CD14-positive monocyte (primary cell): Measurements from ENCODE around the gene LENG1. TPM values are rescaled to one million over a fixed set of nuclear protein-coding genes. Genes with fewer than 3 reads are reported as not detected.

Experiments used
- DNase-seq, 3 donors: peaks; one replicate each; pipeline ENCODE4 v3.0.0-alpha.2; 2011 to 2022
- H2AFZ ChIP-seq: 2 replicates; pipeline ENCODE4 v1.6.0; 2012; ENCODE audit warnings: mild to moderate bottlenecking, low read depth, low read length, inconsistent platforms; ENCODE audit not compliant: insufficient read depth, poor library complexity, severe bottlenecking
- H3K27ac ChIP-seq, 2 donors: 1 replicate in 1 of 2; 2 replicates in 1 of 2; pipeline ENCODE4 v1.5.1; 2012 to 2013; ENCODE audit warnings: low read length in 2 of 2, control low read depth in 1 of 2, inconsistent platforms in 1 of 2, low read depth in 1 of 2, mild to moderate bottlenecking in 1 of 2
- H3K27me3 ChIP-seq, 2 donors: one replicate each; pipeline versions ENCODE4 v1.6.0 to v1.6.1; 2011 to 2013; ENCODE audit warnings: low read length in 2 of 2; ENCODE audit not compliant: control insufficient read depth in 2 of 2, insufficient read depth in 2 of 2
- H3K36me3 ChIP-seq, 2 donors: replicated peaks in 1 of 2; 1 replicate in 1 of 2; 2 replicates in 1 of 2; pipeline versions ENCODE4 v1.5.1 to v1.6.1; 2012 to 2013; ENCODE audit warnings: low read length in 2 of 2, control low read depth in 1 of 2, inconsistent platforms in 1 of 2, mild to moderate bottlenecking in 1 of 2; ENCODE audit not compliant: insufficient read depth in 2 of 2, control insufficient read depth in 1 of 2
- H3K4me1 ChIP-seq, 2 donors: 1 replicate in 1 of 2; 2 replicates in 1 of 2; pipeline versions ENCODE4 v1.5.1 to v1.6.1; 2012 to 2013; ENCODE audit warnings: low read length in 2 of 2, control low read depth in 1 of 2, inconsistent platforms in 1 of 2, mild to moderate bottlenecking in 1 of 2, moderate library complexity in 1 of 2; ENCODE audit not compliant: insufficient read depth in 2 of 2, control insufficient read depth in 1 of 2
- H3K4me2 ChIP-seq: replicated peaks from 2 replicates; pipeline ENCODE3; 2012; ENCODE audit warnings: low read length, moderate library complexity, mild to moderate bottlenecking; ENCODE audit not compliant: poor library complexity, severe bottlenecking; ENCODE audit errors: extremely low read depth
- H3K4me3 ChIP-seq, 3 experiments: fragments of 200-600 bp in 1 of 3; sonication (generic) in 1 of 3; replicated peaks in 1 of 3; 1 replicate in 2 of 3; 2 replicates in 1 of 3; pipeline ENCODE4 v1.5.1; 2011 to 2013; ENCODE audit warnings: low read length in 3 of 3, mild to moderate bottlenecking in 3 of 3, control low read depth in 2 of 3, low read depth in 2 of 3, inconsistent platforms in 1 of 3, moderate library complexity in 1 of 3
- H3K79me2 ChIP-seq: 2 replicates; pipeline ENCODE4 v1.6.0; 2012; ENCODE audit warnings: mild to moderate bottlenecking, control low read depth, inconsistent platforms, low read length, moderate library complexity; ENCODE audit not compliant: insufficient read depth
- H3K9ac ChIP-seq: 2 replicates; pipeline ENCODE4 v1.6.0; 2017; ENCODE audit warnings: low read length, mild to moderate bottlenecking; ENCODE audit not compliant: insufficient read depth, poor library complexity, severe bottlenecking
- H3K9me3 ChIP-seq, 2 donors: replicated peaks in 1 of 2; 1 replicate in 1 of 2; 2 replicates in 1 of 2; pipeline versions ENCODE4 v1.5.1 to v1.6.1; 2012 to 2013; ENCODE audit warnings: low read length in 2 of 2, control low read depth in 1 of 2; ENCODE audit not compliant: control insufficient read depth in 1 of 2, insufficient read depth in 1 of 2
- H4K20me1 ChIP-seq: 2 replicates; pipeline ENCODE4 v1.6.0; 2012; ENCODE audit warnings: mild to moderate bottlenecking, low read length, control low read depth, moderate library complexity; ENCODE audit not compliant: insufficient read depth
- H3K27ac Mint-ChIP-seq, 7 donors: one replicate each; pipeline ENCODE4 v1.8.0; 2020; ENCODE audit warnings: mild to moderate bottlenecking in 7 of 7, mixed read lengths in 7 of 7, moderate library complexity in 6 of 7, inconsistent platforms in 2 of 7
- H3K27me3 Mint-ChIP-seq, 3 donors: one replicate each; pipeline ENCODE4 v1.8.0; 2021 to 2022; ENCODE audit warnings: low read depth in 3 of 3, mild to moderate bottlenecking in 3 of 3, mixed read lengths in 3 of 3, moderate library complexity in 3 of 3, inconsistent platforms in 1 of 3
- H3K36me3 Mint-ChIP-seq, 2 donors: one replicate each; pipeline ENCODE4 v1.8.0; 2020; ENCODE audit warnings: mixed read lengths in 2 of 2, inconsistent platforms in 1 of 2, mild to moderate bottlenecking in 1 of 2
- H3K4me1 Mint-ChIP-seq: one replicate; pipeline ENCODE4 v1.8.0; 2020; ENCODE audit warnings: mild to moderate bottlenecking, mixed read lengths
- H3K4me3 Mint-ChIP-seq, 2 donors: one replicate each; pipeline ENCODE4 v1.8.0; 2020; ENCODE audit warnings: mild to moderate bottlenecking in 2 of 2, mixed read lengths in 2 of 2, moderate library complexity in 1 of 2
- H3K9me3 Mint-ChIP-seq, 7 donors: one replicate each; pipeline ENCODE4 v1.8.0; 2020 to 2022; ENCODE audit warnings: mixed read lengths in 7 of 7, mild to moderate bottlenecking in 6 of 7, moderate library complexity in 6 of 7, inconsistent platforms in 2 of 7
- WGBS: methylation state at CpG from one replicate; pipeline ENCODE4 v1.1.5; 2013; ENCODE audit warnings: missing lambda C conversion rate; ENCODE audit not compliant: insufficient coverage; 5-methylcytosine and 5-hydroxymethylcytosine counted together
- intact Hi-C, 2 donors: fragments of 100-400 bp; cut with micrococcal nuclease; formaldehyde crosslinking; loops; one replicate each; pipeline versions ENCODE4 v1.15.0 to v1.15.1; 2023
- polyA plus RNA-seq, 3 donors: library from polyadenylated mRNA; depleted of rRNA in 1 of 3; unstranded in 2 of 3; stranded (reverse) in 1 of 3; fragments of 300-500 nt in 2 of 3; fragments of >200 nt in 1 of 3; fragmentation: Illumina TruSeq in 2 of 3; gene quantifications; 1 replicate in 2 of 3; 2 replicates in 1 of 3; pipeline ENCODE4 v1.2.3, GENCODE V29; 2012 to 2021
- TF ChIP-seq, protein P1 (sequence below): fragments of 200-600 bp; IDR thresholded peaks from one replicate; pipeline ENCODE4 v1.8.0; 2022; ENCODE audit warnings: antibody characterized with exemption, mild to moderate bottlenecking

LENG1 gene
- polyA plus RNA-seq, 3 donors, result 3.4 to 5.4 (median 4.2) TPM

DNA sequence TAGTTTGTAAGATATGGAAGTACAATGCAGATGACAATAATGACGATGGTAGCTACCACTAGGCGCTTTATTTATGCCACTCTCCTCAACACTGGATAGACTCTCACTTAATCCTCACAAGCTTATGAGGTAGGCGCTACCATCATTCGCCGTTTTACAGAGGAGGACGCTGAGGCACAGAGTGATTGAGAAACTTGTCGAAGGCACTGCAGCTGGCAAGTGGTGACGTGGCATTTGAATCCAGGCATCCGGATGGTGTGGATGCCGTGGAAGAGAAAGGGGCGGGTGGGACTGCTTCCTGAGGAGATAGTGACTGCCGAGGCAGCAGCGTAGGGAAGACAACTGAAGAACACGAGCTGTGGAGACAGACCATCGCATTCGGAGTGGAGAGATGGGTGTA is 39.9 kb upstream of the LENG1 start:
- Mint-ChIP-seq H3K27me3 (no peaks in the 10 kb centered on the region), H3K27ac (peak overlapping the region in 6 of 7 donors; percentile 62 to 100 (median 92)), H3K9me3 (peaks cover 0 to 4% (median 0%) of the 10 kb centered on the region in 7 donors), H3K36me3 (peaks cover 56 to 65% of the 10 kb centered on the region in 2 donors), H3K4me3 (peak overlapping the region in 1 of 2 donors; percentile 47), H3K4me1 (peaks cover 33% of the 10 kb centered on the region)
- peaks cover 38 to 55% of the 10 kb centered on the region in 2 donors for H3K36me3 ChIP-seq
- H3K27me3 ChIP-seq, result no peaks in the 10 kb centered on the region
- TF ChIP-seq, protein P1, sequence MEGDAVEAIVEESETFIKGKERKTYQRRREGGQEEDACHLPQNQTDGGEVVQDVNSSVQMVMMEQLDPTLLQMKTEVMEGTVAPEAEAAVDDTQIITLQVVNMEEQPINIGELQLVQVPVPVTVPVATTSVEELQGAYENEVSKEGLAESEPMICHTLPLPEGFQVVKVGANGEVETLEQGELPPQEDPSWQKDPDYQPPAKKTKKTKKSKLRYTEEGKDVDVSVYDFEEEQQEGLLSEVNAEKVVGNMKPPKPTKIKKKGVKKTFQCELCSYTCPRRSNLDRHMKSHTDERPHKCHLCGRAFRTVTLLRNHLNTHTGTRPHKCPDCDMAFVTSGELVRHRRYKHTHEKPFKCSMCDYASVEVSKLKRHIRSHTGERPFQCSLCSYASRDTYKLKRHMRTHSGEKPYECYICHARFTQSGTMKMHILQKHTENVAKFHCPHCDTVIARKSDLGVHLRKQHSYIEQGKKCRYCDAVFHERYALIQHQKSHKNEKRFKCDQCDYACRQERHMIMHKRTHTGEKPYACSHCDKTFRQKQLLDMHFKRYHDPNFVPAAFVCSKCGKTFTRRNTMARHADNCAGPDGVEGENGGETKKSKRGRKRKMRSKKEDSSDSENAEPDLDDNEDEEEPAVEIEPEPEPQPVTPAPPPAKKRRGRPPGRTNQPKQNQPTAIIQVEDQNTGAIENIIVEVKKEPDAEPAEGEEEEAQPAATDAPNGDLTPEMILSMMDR, result no peak
- WGBS, result 90% methylated on average over 8 of the region's 16 CpGs
- no peak overlapping the region for H3K4me2 ChIP-seq
- peak overlapping the region in 1 of 2 donors; percentile 97 for H3K27ac ChIP-seq
- intact Hi-C loops, result loop anchor here (10.0 kb wide), 2 partner anchors 245 to 1455 kb away; partner anchors contain the start of genes LENG8 (in 1 of the 2) and U2AF2 (in 1 of the 2)
- H3K4me1 ChIP-seq, result peaks cover 39 to 44% of the 10 kb centered on the region in 2 donors
- no peaks in the 10 kb centered on the region for H3K9me3 ChIP-seq
- no peak overlapping the region for H2AFZ ChIP-seq
- no peak for DNase-seq
- H3K4me3 ChIP-seq, result no peak overlapping the region
- peaks cover 36% of the 10 kb centered on the region for H4K20me1 ChIP-seq
- H3K9ac ChIP-seq, result no peak overlapping the region
- peaks cover 44% of the 10 kb centered on the region for H3K79me2 ChIP-seq

DNA sequence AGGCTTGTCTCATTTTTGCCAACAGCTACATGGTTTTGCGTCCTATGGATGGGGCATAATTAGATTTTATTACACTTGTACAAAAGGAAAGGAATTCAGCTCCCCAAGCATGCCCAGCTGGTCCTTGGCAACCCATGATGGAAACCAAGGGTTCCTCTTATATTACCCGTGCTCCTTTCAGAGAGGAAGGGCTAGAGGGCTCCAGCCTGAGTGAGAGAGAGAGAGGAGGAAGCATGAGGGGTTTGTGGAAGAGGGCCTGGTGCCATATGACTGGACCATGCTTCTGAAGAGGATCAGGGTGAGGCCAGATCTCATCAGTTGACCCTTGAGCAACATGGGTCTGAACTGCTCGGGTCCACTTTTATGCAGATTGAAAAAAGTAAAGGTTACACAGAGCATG is 37.6 kb upstream of the LENG1 start:
- peak in 1 of 3 donors; percentile 30 for DNase-seq
- peaks cover 0 to 4% (median 0%) of the 10 kb centered on the region in 7 donors for H3K9me3 Mint-ChIP-seq
- peaks cover 27 to 29% of the 10 kb centered on the region in 2 donors for H3K4me1 ChIP-seq
- peaks cover 39% of the 10 kb centered on the region for H3K79me2 ChIP-seq
- peaks cover 0 to 1% (median 0%) of the 10 kb centered on the region in 3 donors for H3K27me3 Mint-ChIP-seq
- H3K9me3 ChIP-seq, result no peaks in the 10 kb centered on the region
- H3K4me3 ChIP-seq, result no peak overlapping the region
- no peak overlapping the region for H3K4me2 ChIP-seq
- H3K27ac ChIP-seq, result peak overlapping the region in 1 of 2 donors; percentile 29
- no peak overlapping the region for H3K9ac ChIP-seq
- peaks cover 20% of the 10 kb centered on the region for H3K4me1 Mint-ChIP-seq
- H4K20me1 ChIP-seq, result peaks cover 23% of the 10 kb centered on the region
- no peak overlapping the region for H2AFZ ChIP-seq
- H3K27ac Mint-ChIP-seq, result peak overlapping the region in 5 of 7 donors; percentile 15 to 72 (median 54)
- intact Hi-C loops, result loop anchor here (10.0 kb wide), 2 partner anchors 248 to 1458 kb away; partner anchors contain the start of genes LENG8 (in 1 of the 2) and U2AF2 (in 1 of the 2)
- H3K4me3 Mint-ChIP-seq, result no peak overlapping the region
- peaks cover 30 to 55% of the 10 kb centered on the region in 2 donors for H3K36me3 ChIP-seq
- 17% methylated on average over 1 of the region's 3 CpGs for WGBS
- H3K27me3 ChIP-seq, result no peaks in the 10 kb centered on the region
- H3K36me3 Mint-ChIP-seq, result peaks cover 56 to 65% of the 10 kb centered on the region in 2 donors
- TF ChIP-seq, protein P1, result no peak
